H9 (cell line): ENCODE data around the gene POLG2. TPM values are rescaled to one million over a fixed set of nuclear protein-coding genes. Genes with fewer than 3 reads are reported as not detected.

Experiments used
- DNase-seq: peaks from one replicate; pipeline ENCODE4 v3.0.0-alpha.2; 2017
- H2AFZ ChIP-seq: one replicate; pipeline ENCODE4 v1.6.1; 2013; ENCODE audit warnings: mild to moderate bottlenecking, low read length, control low read depth, moderate library complexity
- H2AK5ac ChIP-seq: 2 replicates; pipeline ENCODE4 v1.6.1; 2013; ENCODE audit warnings: low read length, control low read depth, mixed read lengths; ENCODE audit not compliant: insufficient read length
- H2BK120ac ChIP-seq: one replicate; pipeline ENCODE4 v1.6.1; 2013; ENCODE audit warnings: low read depth, mild to moderate bottlenecking, low read length, control low read depth, inconsistent platforms; ENCODE audit not compliant: poor library complexity, severe bottlenecking
- H2BK12ac ChIP-seq: 2 replicates; pipeline ENCODE4 v1.6.1; 2013; ENCODE audit warnings: low read length, control low read depth, mixed read lengths, low read depth; ENCODE audit not compliant: insufficient read length
- H2BK15ac ChIP-seq: 2 replicates; pipeline ENCODE4 v1.6.1; 2013; ENCODE audit warnings: low read depth, low read length, control low read depth
- H2BK20ac ChIP-seq: one replicate; pipeline ENCODE4 v1.6.1; 2013; ENCODE audit warnings: low read depth, mild to moderate bottlenecking, low read length, control low read depth, inconsistent platforms; ENCODE audit not compliant: poor library complexity, severe bottlenecking
- H2BK5ac ChIP-seq: 2 replicates; pipeline ENCODE4 v1.6.1; 2013; ENCODE audit warnings: low read length, control low read depth, mixed read lengths; ENCODE audit not compliant: insufficient read length
- H3K14ac ChIP-seq: 2 replicates; pipeline ENCODE4 v1.6.1; 2013; ENCODE audit warnings: low read length, control low read depth; ENCODE audit not compliant: insufficient read depth
- H3K18ac ChIP-seq: 2 replicates; pipeline ENCODE4 v1.6.1; 2013; ENCODE audit warnings: low read depth, mild to moderate bottlenecking, mixed read lengths, low read length, control low read depth; ENCODE audit not compliant: insufficient read length
- H3K23ac ChIP-seq: 2 replicates; pipeline ENCODE4 v1.6.1; 2013; ENCODE audit warnings: low read length, control low read depth, mixed read lengths, low read depth; ENCODE audit not compliant: insufficient read length
- H3K23me2 ChIP-seq: 2 replicates; pipeline ENCODE4 v1.6.1; 2013; ENCODE audit warnings: low read depth, mild to moderate bottlenecking, mixed read lengths, low read length, control low read depth; ENCODE audit not compliant: insufficient read length, poor library complexity, severe bottlenecking
- H3K27ac ChIP-seq: 2 replicates; pipeline ENCODE4 v1.5.1; 2013; ENCODE audit warnings: low read length, control low read depth, mixed read lengths, low read depth; ENCODE audit not compliant: insufficient read length
- H3K27me3 ChIP-seq: 2 replicates; pipeline ENCODE4 v1.6.1; 2013; ENCODE audit warnings: low read length, control low read depth, inconsistent platforms; ENCODE audit not compliant: insufficient read depth
- H3K4ac ChIP-seq: 2 replicates; pipeline ENCODE4 v1.6.1; 2013; ENCODE audit warnings: low read depth, mild to moderate bottlenecking, control low read depth, inconsistent platforms, low read length, moderate library complexity
- H3K4me1 ChIP-seq: 2 replicates; pipeline ENCODE4 v1.6.1; 2013; ENCODE audit warnings: low read length, control low read depth, inconsistent platforms; ENCODE audit not compliant: insufficient read depth
- H3K4me2 ChIP-seq: 2 replicates; pipeline ENCODE4 v1.6.1; 2013; ENCODE audit warnings: low read length, control low read depth, mixed read lengths; ENCODE audit not compliant: insufficient read length, insufficient read depth
- H3K56ac ChIP-seq: 2 replicates; pipeline ENCODE4 v1.6.1; 2013; ENCODE audit warnings: low read depth, mild to moderate bottlenecking, mixed read lengths, low read length, control low read depth; ENCODE audit not compliant: insufficient read length
- H3K79me1 ChIP-seq: 2 replicates; pipeline ENCODE4 v1.6.1; 2013; ENCODE audit warnings: low read depth, mild to moderate bottlenecking, moderate library complexity, low read length, control low read depth, inconsistent platforms; ENCODE audit not compliant: insufficient read depth, poor library complexity, severe bottlenecking
- H3K79me2 ChIP-seq: 2 replicates; pipeline ENCODE4 v1.6.1; 2013; ENCODE audit warnings: low read length, control low read depth, inconsistent platforms; ENCODE audit not compliant: insufficient read depth
- H3K9ac ChIP-seq: 2 replicates; pipeline ENCODE4 v1.6.1; 2013; ENCODE audit warnings: low read length, control low read depth, mixed read lengths; ENCODE audit not compliant: insufficient read length; ENCODE audit errors: extremely low read depth
- H3K9me3 ChIP-seq: one replicate; pipeline ENCODE4 v1.6.1; 2013; ENCODE audit warnings: low read depth, low read length, inconsistent platforms; ENCODE audit not compliant: control insufficient read depth
- H3T11ph ChIP-seq: one replicate; pipeline ENCODE4 v1.6.1; 2013; ENCODE audit warnings: mild to moderate bottlenecking, low read length, control low read depth, inconsistent platforms
- H4K20me1 ChIP-seq: one replicate; pipeline ENCODE4 v1.6.1; 2013; ENCODE audit not compliant: control insufficient read depth, insufficient read length, insufficient read depth
- H4K5ac ChIP-seq: 2 replicates; pipeline ENCODE4 v1.6.1; 2013; ENCODE audit warnings: low read depth, mild to moderate bottlenecking, mixed read lengths, low read length, control low read depth; ENCODE audit not compliant: insufficient read length
- H4K8ac ChIP-seq: replicated peaks from 2 replicates; pipeline ENCODE4 v1.6.1; 2013; ENCODE audit warnings: low read length, control low read depth, mixed read lengths, low read depth; ENCODE audit not compliant: insufficient read length
- H4K91ac ChIP-seq: 2 replicates; pipeline ENCODE4 v1.6.1; 2013; ENCODE audit warnings: low read depth, mild to moderate bottlenecking, moderate library complexity, mixed read lengths, low read length, control low read depth; ENCODE audit not compliant: insufficient read length
- H3K27ac Mint-ChIP-seq, 3 experiments: 2 replicates in 2 of 3; 3 replicates in 1 of 3; pipeline ENCODE4 v1.8.0; 2020 to 2021; ENCODE audit warnings: mixed read lengths in 3 of 3, mild to moderate bottlenecking in 1 of 3, moderate library complexity in 1 of 3
- H3K27me3 Mint-ChIP-seq: 2 replicates; pipeline ENCODE4 v1.8.0; 2021; ENCODE audit warnings: low read depth, mild to moderate bottlenecking, moderate library complexity, mixed read lengths
- H3K36me3 Mint-ChIP-seq, 3 experiments: 2 replicates in 2 of 3; 3 replicates in 1 of 3; pipeline ENCODE4 v1.8.0; 2020 to 2021; ENCODE audit warnings: low read depth in 3 of 3, mixed read lengths in 3 of 3; ENCODE audit not compliant: insufficient read depth in 1 of 3
- H3K4me1 Mint-ChIP-seq, 2 experiments: 2 replicates each; pipeline ENCODE4 v1.8.0; 2020; ENCODE audit warnings: mixed read lengths in 2 of 2
- H3K4me3 Mint-ChIP-seq, 2 experiments: 2 replicates in 1 of 2; 3 replicates in 1 of 2; pipeline ENCODE4 v1.8.0; 2020 to 2021; ENCODE audit warnings: mild to moderate bottlenecking in 2 of 2, mixed read lengths in 2 of 2, moderate library complexity in 1 of 2
- H3K9me3 Mint-ChIP-seq, 2 experiments: 2 replicates in 1 of 2; 3 replicates in 1 of 2; pipeline ENCODE4 v1.8.0; 2020; ENCODE audit warnings: mild to moderate bottlenecking in 2 of 2, mixed read lengths in 2 of 2, moderate library complexity in 1 of 2
- CTCF ChIP-seq: fragments of 200-600 bp; sonication (generic); conservative IDR thresholded peaks from 3 replicates; pipeline ENCODE4 v1.8.0; 2021; ENCODE audit warnings: antibody characterized with exemption, mild to moderate bottlenecking
- WGBS: extraction: QIAGEN DNeasy Blood & Tissue Kit; methylation state at CpG from one replicate; pipeline ENCODE4 v1.1.7; 2013; ENCODE audit warnings: missing lambda C conversion rate, low lambda C conversion rate, mixed read lengths; ENCODE audit not compliant: insufficient read length; ENCODE audit errors: extremely low coverage; 5-methylcytosine and 5-hydroxymethylcytosine counted together
- total RNA-seq: library from RNA; stranded (reverse); gene quantifications from 2 replicates; pipeline ENCODE4 v1.2.1, GENCODE V29; 2021

POLG2 gene
- total RNA-seq, 1 experiment from 2014 or later: 35.5 TPM

- no peak overlapping the region for H2BK5ac ChIP-seq
- no peak overlapping the region for H3K27ac ChIP-seq
Observed at GRCh38 chr17:64471440-64471839, 25.4 kb downstream of the POLG2 start.

More at GRCh38 chr17:64471440-64471839, 25.4 kb downstream of the POLG2 start:
- Histone ChIP-seq H2BK120ac (no peak overlapping the region), H4K5ac (no peak overlapping the region), H3K79me1 (no peaks in the 10 kb centered on the region), H3K79me2 (no peaks in the 10 kb centered on the region), H3K27me3 (no peaks in the 10 kb centered on the region), H3K14ac (no peak overlapping the region; the same call in 1 of the 2 replicates), H2AK5ac (no peak overlapping the region), H3T11ph (no peak overlapping the region), H3K9me3 (no peaks in the 10 kb centered on the region), H4K91ac (no peak overlapping the region), H3K4me1 (peaks cover 4% of the 10 kb centered on the region; the same call in 1 of the 2 replicates), H2BK20ac (no peak overlapping the region), H4K20me1 (no peaks in the 10 kb centered on the region), H3K23ac (no peak overlapping the region), H4K8ac (no peak overlapping the region), H3K4ac (no peak overlapping the region), H2BK12ac (no peak overlapping the region), H3K4me2 (no peak overlapping the region), H3K56ac (no peak overlapping the region), H3K18ac (no peak overlapping the region), H3K9ac (no peak overlapping the region), H3K23me2 (no peaks in the 10 kb centered on the region), H2BK15ac (no peak overlapping the region), H2AFZ (no peak overlapping the region)
- H3K9me3 Mint-ChIP-seq: no peaks in the 10 kb centered on the region
- peaks cover 6 to 9% of the 10 kb centered on the region in 2 experiments for H3K4me1 Mint-ChIP-seq
- no CpG with 5 or more reads among the region's 3 CpGs for WGBS
- H3K4me3 Mint-ChIP-seq: no peak overlapping the region
- DNase-seq: no peak
- H3K27ac Mint-ChIP-seq: no peak overlapping the region
- H3K36me3 Mint-ChIP-seq: no peaks in the 10 kb centered on the region; a peak in 1 of 7 replicates
- no peaks in the 10 kb centered on the region for H3K27me3 Mint-ChIP-seq
- TF ChIP-seq CTCF: no peak
